ENCODE measurements around the gene TMEM135.

DNA sequence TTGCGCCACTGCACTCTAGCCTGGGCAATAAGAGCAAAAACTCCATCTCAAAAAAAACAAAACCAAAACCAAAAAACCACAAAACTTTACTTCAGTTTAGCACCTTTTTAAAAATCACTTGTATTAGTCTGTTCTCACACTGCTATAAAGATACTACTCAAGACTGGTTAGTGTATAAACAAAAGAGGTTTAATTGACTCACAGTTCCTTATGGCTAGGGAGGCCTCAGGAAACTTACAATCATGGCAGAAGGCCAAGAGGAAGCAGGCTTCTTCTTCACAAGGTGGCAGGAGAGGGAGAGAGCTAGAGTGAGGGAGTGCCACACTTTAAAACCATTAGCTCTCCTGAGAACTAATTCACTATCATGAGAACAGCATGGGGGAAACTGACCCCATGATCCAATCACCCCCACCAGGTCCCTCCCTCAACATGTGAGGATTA, 261.3 kb downstream of the TMEM135 start:
- no peak for TF ChIP-seq POLR2A (IDR thresholded peaks at IDR 0.05; ENCODE audit: low read depth, low read length)
- no peak for TF ChIP-seq POLR2AphosphoS5 (IDR thresholded peaks at IDR 0.05; ENCODE audit: low read depth, low read length)
- TF ChIP-seq TAF1 (IDR thresholded peaks at IDR 0.05; ENCODE audit: borderline replicate concordance, low read depth, low read length) = no peak
